ENCODE measurements around the gene PCSK1. TPM values are rescaled to one million over a fixed set of nuclear protein-coding genes. Genes with fewer than 3 reads are reported as not detected.
A peak's percentile ranks its signal among the peaks of the same experiment; 100 is the strongest.

The PCSK1 gene
- total and polyA plus RNA-seq, 2 of the 4 experiments (the other 2 are of a cell fraction): not detected

GRCh38 chr5:96459313-96460121 lies 26.5 kb upstream of the PCSK1 start:
- H3K4me1 ChIP-seq (ENCODE audit: control insufficient read depth, insufficient read depth, low read length): no peaks in the 10 kb centered on the region
- no peaks in the 10 kb centered on the region for H3K9me3 ChIP-seq (ENCODE audit: control insufficient read depth, insufficient read depth, low read length)
- no peak overlapping the region for H3K4ac ChIP-seq (ENCODE audit: low read depth, low read length)
- H2BK120ac ChIP-seq (ENCODE audit: low read depth, low read length): no peak overlapping the region
- no TSS peak for BruUV-seq (replicated peaks)
- H3K27ac ChIP-seq (ENCODE audit: insufficient read depth, low read length): no peak overlapping the region
- H2AK9ac ChIP-seq (replicated peaks; ENCODE audit: low read depth, low read length, poor library complexity): no peak overlapping the region
- H4K20me1 ChIP-seq (ENCODE audit: insufficient read depth, low read length): no peaks in the 10 kb centered on the region
- WGBS, 2 experiments (ENCODE audit: extremely low coverage in 2 of 2, insufficient read length in 1 of 2): no CpG with 5 or more reads among the region's 6 CpGs
- H3K36me3 ChIP-seq (ENCODE audit: control insufficient read depth, insufficient read depth, low read length): no peaks in the 10 kb centered on the region
- DNase-seq (no peak), ATAC-seq (ENCODE audit: low read depth) (no peak)
- H4K5ac ChIP-seq (ENCODE audit: low read depth, low read length): no peak overlapping the region
- no peak overlapping the region for H2BK5ac ChIP-seq (ENCODE audit: low read depth, low read length, poor library complexity, severe bottlenecking)
- H3K23ac ChIP-seq (ENCODE audit: low read depth, low read length): no peak overlapping the region
- no peak for TF ChIP-seq NFE2L2 (IDR thresholded peaks at IDR 0.05; ENCODE audit: low read depth, low read length)
- TF ChIP-seq CEBPB (IDR thresholded peaks at IDR 0.05; ENCODE audit: low read depth, low read length): no peak
- TF ChIP-seq MXI1 (IDR thresholded peaks at IDR 0.05; ENCODE audit: borderline replicate concordance, low read depth, low read length): no peak
- TF ChIP-seq MAFK (IDR thresholded peaks at IDR 0.05; ENCODE audit: low read depth, low read length): peak; percentile 35
- no peak for TF ChIP-seq MAZ (IDR thresholded peaks at IDR 0.05; ENCODE audit: borderline replicate concordance, low read depth, low read length)
- no peak overlapping the region for H2AFZ ChIP-seq (replicated peaks; ENCODE audit: low read length, poor library complexity)
- peaks cover 8% of the 10 kb centered on the region for H3K27me3 ChIP-seq (ENCODE audit: control insufficient read depth, insufficient read depth, low read length)
- dilution Hi-C loops (cut with HindIII; ENCODE audit: low sequenced_read_pairs, unreplicated experiment): no loop called here
- no peak overlapping the region for H3K56ac ChIP-seq (ENCODE audit: extremely low read depth, insufficient read depth, low read length)
- no peak overlapping the region for H3K4me3 ChIP-seq (ENCODE audit: insufficient read depth, low read depth, low read length)
- no peaks in the 10 kb centered on the region for H3K9me1 ChIP-seq (ENCODE audit: insufficient read depth, low read length)
- no peak overlapping the region for H4K8ac ChIP-seq (ENCODE audit: low read depth in 2 of 2, low read length in 2 of 2)
- intact Hi-C loops (cut with micrococcal nuclease): no loop called here
- H3K79me1 ChIP-seq (ENCODE audit: low read depth in 1 of 2, low read length in 2 of 2): no peaks in the 10 kb centered on the region
- H2BK20ac ChIP-seq (ENCODE audit: low read depth, low read length): no peak overlapping the region
- H3K14ac ChIP-seq (replicated peaks; ENCODE audit: low read depth, low read length): no peak overlapping the region
- POLR2A ChIA-PET (ENCODE audit: unreplicated experiment): no interaction called here
- H2BK15ac ChIP-seq (ENCODE audit: low read depth, low read length): no peak overlapping the region
- no peak overlapping the region for H3K4me2 ChIP-seq (ENCODE audit: low read depth, low read length)
- CTCF ChIA-PET: no interaction called here
- H4K91ac ChIP-seq (ENCODE audit: insufficient read depth, low read depth, low read length): no peak overlapping the region
- H2AK5ac ChIP-seq (ENCODE audit: low read depth, low read length): no peak overlapping the region
- in situ Hi-C loops (cut with MboI; ENCODE audit: low sequenced_read_pairs): no loop called here
- H3K9ac ChIP-seq (ENCODE audit: low read depth, low read length): no peak overlapping the region
- no peak overlapping the region for H3K18ac ChIP-seq (ENCODE audit: low read depth, low read length)
